Mononuclear cell (primary cell): ENCODE data around the gene PEG3. TPM values are rescaled to one million over a fixed set of nuclear protein-coding genes. Genes with fewer than 3 reads are reported as not detected.

Experiments used
- H3K27me3 ChIP-seq: 2 replicates; pipeline ENCODE4 v1.6.0; 2011; ENCODE audit warnings: low read length, control low read depth; ENCODE audit not compliant: insufficient read depth
- H3K4me1 ChIP-seq: 2 replicates; pipeline ENCODE4 v1.5.1; 2011; ENCODE audit warnings: mild to moderate bottlenecking, low read length, control low read depth; ENCODE audit not compliant: insufficient read depth
- H3K4me3 ChIP-seq: 2 replicates; pipeline ENCODE4 v1.5.1; 2011; ENCODE audit warnings: mild to moderate bottlenecking, low read length, moderate library complexity
- H3K9me3 ChIP-seq: 2 replicates; pipeline ENCODE4 v1.5.1; 2011; ENCODE audit warnings: low read depth, mild to moderate bottlenecking, control low read depth, low read length
- total RNA-seq: library from RNA; depleted of rRNA; stranded (reverse); fragments of >200 nt; gene quantifications from one replicate; pipeline ENCODE4 v1.2.3, GENCODE V29; 2012

PEG3 gene
- total RNA-seq, 1 donor, result under 0.01 TPM

DNA sequence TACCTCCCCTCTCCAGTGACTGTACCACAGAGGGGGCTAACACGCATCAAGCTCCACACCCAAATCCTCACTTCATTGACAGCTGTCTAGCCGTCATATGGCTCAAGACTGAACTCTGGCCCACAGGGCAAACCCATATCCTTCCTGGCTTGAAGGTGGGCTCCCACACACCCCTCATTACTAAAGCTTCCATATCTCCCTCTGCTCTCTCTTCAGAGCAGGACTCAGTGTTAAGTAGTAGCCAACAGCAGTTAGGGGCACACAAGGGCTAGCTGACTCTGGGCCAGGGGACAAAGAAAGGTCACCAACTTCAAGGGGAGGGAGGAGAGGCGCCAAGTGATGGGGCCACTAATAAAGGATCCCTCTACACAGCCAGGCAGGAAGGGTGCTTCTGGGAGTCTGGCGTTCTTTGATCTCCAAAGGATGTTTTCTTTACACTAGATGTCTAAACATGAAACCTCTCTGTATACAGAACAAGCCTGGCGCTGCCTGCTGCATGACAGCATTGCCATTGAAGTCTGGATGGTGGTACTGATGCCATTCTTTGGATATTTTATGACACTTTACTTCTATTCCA is 8.1 kb downstream of the PEG3 start:
- Histone ChIP-seq H3K4me3 (no peak overlapping the region), H3K4me1 (no peaks in the 10 kb centered on the region), H3K27me3 (no peaks in the 10 kb centered on the region), H3K9me3 (no peaks in the 10 kb centered on the region)

DNA sequence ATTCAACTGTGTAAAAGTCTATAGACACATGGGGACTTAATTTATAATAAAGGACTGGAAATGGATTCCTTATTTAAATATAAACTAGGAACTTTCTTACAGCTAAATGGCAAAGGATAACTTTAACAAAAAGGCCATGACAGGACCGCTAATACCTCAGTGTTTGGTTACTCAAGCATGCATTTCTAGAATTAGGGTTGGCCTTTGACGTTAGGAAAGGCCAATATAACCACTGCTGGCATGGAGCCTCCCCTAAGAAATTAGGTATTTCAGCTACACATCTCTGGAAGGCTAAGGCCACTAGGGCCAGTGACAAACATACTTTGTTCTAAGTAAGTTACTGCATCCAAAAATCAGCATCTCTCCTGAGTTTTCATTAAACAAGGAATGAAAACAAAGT is 9.3 kb downstream of the PEG3 start:
- Histone ChIP-seq H3K4me1 (no peaks in the 10 kb centered on the region), H3K4me3 (no peak overlapping the region), H3K27me3 (no peaks in the 10 kb centered on the region), H3K9me3 (no peaks in the 10 kb centered on the region)

DNA sequence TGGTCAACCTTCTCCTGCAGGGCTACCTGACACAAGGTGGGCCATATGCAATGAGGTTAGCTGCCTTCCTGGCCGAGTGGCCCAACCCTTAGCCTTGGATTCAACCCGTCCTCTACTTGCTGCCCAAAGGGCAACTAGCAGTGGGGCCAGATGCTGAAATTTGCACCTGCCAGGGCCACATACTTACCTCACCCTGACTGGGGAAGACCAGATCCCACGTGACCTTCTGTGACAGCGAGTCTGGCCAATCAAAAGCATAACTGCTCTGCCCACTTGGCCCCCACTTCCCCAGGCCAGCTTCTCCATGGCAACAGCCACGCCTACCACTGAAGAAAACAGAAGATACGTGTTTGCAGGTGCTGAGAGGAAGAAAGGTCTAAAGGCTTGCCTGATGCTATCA is 10.9 kb downstream of the PEG3 start:
- H3K4me3 ChIP-seq, result no peak overlapping the region

DNA sequence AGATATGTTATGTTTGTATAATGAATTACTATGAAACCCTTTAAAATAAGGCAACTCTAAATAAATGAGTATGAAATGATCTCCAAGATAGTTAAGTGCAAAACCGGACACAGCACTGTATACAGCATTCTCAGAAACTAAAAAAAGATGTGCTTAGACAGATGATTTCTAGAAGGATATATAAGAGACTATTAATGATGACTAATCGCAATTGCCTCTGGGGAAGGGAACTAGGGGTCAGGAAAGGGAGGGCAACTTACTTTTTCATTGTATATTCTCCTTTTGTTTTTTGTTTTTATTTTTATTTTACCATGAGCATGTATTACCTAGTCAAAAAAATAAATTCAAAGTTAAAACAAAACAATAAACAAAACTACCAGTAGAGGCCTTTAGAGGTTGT is 12.8 kb downstream of the PEG3 start:
- H3K27me3 ChIP-seq, result no peaks in the 10 kb centered on the region
- H3K4me1 ChIP-seq, result no peaks in the 10 kb centered on the region
- H3K9me3 ChIP-seq, result no peaks in the 10 kb centered on the region
- no peak overlapping the region for H3K4me3 ChIP-seq

More for the DNA sequence above, 10.9 kb downstream of the PEG3 start:
- no peaks in the 10 kb centered on the region for H3K4me1 ChIP-seq
- no peaks in the 10 kb centered on the region for H3K9me3 ChIP-seq
- no peaks in the 10 kb centered on the region for H3K27me3 ChIP-seq

DNA sequence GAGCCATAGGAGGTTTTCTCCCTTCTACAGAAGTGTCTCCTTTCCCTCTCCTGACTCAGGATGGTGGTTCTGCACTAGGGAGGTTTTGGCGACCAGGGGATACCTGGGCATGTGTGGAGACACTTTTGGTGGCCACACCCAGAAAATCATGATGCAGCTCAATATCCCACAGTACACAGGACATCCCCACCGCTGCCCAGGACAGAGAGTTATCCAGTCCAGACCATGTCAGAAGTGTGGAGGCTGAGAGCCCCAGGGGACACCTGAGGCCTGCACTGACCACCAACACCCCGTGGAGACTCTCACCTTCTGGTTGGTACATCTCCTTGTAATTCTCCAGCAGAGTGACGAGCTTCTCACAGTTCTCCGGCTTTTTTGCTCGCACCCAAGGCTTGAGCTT is 16.6 kb downstream of the PEG3 start:
- no peaks in the 10 kb centered on the region for H3K4me1 ChIP-seq
- no peak overlapping the region for H3K4me3 ChIP-seq
- no peaks in the 10 kb centered on the region for H3K9me3 ChIP-seq
- H3K27me3 ChIP-seq, result no peaks in the 10 kb centered on the region

DNA sequence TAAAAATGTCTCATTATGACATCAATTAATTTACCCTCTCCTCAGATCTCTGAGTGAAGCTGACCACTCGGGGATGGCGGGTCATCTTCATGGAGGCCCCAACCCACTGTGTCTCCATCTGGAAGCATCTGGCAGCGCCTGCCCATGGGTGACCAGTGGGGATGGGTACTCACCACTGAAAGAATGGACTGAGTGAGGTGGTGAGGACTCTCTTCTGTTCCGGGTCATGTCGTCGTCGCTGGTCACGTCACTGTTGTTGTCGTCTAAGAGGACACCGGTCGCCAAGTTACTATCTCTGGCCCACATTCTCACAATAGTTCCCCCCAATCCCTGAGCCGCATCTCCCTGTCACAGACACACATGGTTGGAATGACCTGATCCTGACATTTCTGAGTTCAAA is 17.1 kb downstream of the PEG3 start:
- Histone ChIP-seq H3K27me3 (no peaks in the 10 kb centered on the region), H3K4me1 (no peaks in the 10 kb centered on the region), H3K9me3 (no peaks in the 10 kb centered on the region)

DNA sequence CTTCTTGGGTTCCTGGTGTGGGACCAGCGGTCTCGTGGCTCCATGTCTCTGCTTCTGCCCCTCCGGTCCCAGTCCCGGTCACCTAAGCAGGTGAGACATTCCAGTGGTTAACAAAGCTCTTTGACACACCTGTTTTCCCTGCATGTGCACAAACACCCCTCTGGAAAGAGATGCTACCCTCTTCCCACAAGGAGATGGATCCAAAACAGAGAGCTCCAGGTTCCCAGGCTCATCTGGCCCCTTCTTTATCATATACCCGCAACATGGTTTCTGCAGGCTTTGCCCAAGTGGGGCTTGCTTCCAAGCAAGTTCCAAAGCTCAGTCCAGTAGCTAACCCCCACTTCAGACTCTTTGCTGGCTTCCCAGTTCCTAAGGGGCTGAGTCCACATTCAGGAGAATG is 17.8 kb downstream of the PEG3 start:
- Histone ChIP-seq H3K4me1 (no peaks in the 10 kb centered on the region), H3K27me3 (no peaks in the 10 kb centered on the region), H3K4me3 (no peak overlapping the region), H3K9me3 (no peaks in the 10 kb centered on the region)

More for the DNA sequence above, 17.1 kb downstream of the PEG3 start:
- H3K4me3 ChIP-seq, result no peak overlapping the region

DNA sequence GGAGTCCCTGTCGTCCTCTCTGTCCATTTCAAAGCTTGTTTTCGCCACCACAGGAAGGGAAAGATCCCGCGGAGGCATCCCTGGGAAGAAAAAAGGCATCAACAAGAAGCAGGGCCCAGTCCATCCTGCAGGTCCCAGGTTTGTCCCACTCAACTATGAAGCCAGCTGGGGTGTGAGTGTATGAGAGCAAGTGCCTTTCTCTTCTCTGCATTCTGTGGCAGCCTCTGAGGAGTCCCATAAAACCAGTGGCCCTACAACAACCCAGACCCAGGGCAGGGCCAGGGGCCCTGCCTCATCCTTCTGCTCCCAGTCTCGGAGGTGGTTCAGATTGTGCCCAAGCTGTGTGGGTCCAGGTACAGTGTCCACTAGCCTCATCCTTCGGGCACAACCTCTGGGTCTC is 18.9 kb downstream of the PEG3 start:
- H3K4me1 ChIP-seq, result no peaks in the 10 kb centered on the region
- H3K27me3 ChIP-seq, result no peaks in the 10 kb centered on the region
- no peak overlapping the region for H3K4me3 ChIP-seq
- H3K9me3 ChIP-seq, result no peaks in the 10 kb centered on the region

DNA sequence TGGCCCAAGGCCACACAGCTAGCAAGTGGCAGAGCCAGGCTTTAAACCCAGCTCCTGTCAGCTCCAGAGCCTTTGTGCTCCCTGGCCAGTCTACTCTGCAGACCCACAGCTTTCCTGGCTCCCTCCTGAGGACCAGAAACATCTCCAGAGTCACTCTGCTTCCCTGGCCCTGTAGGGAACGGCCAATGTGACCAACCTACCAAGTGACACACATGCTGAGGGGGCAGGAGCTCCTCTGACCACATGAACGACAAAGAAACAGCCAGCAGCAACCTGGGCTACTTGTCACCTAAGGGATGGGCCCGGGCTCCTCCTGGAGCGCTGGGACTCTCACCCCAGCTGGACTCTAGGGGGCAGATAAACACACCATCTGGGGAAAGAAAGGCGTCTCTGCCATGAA is 19.3 kb downstream of the PEG3 start:
- Histone ChIP-seq H3K27me3 (no peaks in the 10 kb centered on the region), H3K9me3 (no peaks in the 10 kb centered on the region), H3K4me1 (no peaks in the 10 kb centered on the region), H3K4me3 (no peak overlapping the region)

DNA sequence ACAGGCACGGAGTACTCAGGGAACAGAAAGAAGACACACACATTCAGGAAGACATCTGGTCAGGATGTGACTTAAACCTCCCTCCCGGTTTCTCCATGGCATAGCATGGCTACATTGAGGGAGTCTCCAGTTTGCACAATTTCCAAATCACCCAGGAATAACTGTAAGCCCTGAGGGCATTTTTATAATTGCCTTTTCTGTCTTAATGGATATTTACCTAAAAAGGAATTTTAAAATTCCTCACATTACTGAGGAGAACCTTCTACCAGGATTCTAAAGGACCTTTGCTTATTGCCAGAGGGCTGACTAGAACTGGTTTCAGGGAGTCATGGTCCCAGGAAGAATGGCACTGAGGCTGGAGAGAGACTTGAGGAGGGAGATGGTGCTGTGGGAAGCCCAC is 21.4 kb downstream of the PEG3 start:
- no peaks in the 10 kb centered on the region for H3K27me3 ChIP-seq
- H3K4me3 ChIP-seq, result no peak overlapping the region
- H3K9me3 ChIP-seq, result no peaks in the 10 kb centered on the region
- no peaks in the 10 kb centered on the region for H3K4me1 ChIP-seq

DNA sequence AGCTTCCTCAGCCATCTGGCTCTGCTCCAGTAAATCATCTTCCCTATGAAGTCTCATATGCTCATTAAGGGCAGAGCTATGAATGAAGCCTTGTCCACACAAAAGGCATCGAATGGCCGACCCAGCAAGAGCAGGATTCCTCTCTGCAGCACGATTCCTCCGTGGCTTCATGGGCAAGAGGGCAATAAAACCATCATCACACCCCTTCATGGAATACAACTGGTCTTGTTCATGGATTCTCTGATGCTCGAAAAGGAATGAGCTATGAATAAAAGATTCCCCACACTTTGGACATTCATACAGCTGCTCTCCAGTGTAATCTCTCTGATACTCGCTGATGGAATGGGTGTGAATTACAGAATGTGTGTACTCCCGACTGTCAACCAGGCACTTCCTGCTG is 25.9 kb downstream of the PEG3 start:
- Histone ChIP-seq H3K9me3 (peaks cover 3% of the 10 kb centered on the region), H3K4me1 (no peaks in the 10 kb centered on the region), H3K4me3 (no peak overlapping the region), H3K27me3 (no peaks in the 10 kb centered on the region)

DNA sequence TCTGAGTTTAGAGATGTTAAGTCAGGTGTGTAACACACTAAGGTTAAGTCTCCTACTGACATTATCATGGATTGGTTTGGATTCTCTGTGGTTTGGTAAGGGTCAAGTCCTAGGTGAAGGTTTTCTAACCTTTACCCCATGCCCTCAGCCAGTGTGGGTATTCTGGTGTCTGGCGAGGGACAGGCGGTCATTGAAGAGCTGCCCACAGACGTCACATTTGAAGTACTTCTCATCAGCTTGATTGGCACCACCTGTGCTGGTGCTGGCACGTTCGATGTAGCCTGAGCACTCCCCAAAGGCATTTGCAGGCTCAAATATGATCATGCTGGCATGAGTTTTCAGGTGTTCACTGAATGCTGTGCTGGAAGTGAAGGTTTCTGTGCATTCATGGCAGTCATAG is 27.0 kb downstream of the PEG3 start:
- Histone ChIP-seq H3K4me1 (no peaks in the 10 kb centered on the region), H3K9me3 (peaks cover 6% of the 10 kb centered on the region), H3K4me3 (no peak overlapping the region), H3K27me3 (no peaks in the 10 kb centered on the region)

DNA sequence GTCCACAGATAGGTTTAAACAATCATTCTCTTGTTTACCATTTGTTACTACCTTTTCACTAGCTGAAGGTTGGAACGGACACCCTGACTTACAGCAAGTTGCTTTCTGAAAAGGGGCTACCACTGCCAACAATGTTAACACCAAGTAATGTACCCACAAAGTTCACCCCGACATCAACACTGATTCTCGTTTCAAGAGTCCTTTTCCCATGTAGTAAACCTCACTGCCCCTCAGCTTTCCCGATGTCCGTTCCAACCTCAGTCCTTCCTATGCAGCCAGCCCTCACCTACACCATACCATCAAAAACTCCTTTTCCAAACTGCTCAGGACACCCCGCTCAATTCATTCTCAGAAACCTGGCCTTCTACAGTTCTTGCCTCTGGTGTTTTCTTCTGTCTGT is 29.0 kb downstream of the PEG3 start:
- Histone ChIP-seq H3K27me3 (no peaks in the 10 kb centered on the region), H3K4me3 (no peak overlapping the region), H3K4me1 (no peaks in the 10 kb centered on the region), H3K9me3 (peaks cover 11% of the 10 kb centered on the region)

DNA sequence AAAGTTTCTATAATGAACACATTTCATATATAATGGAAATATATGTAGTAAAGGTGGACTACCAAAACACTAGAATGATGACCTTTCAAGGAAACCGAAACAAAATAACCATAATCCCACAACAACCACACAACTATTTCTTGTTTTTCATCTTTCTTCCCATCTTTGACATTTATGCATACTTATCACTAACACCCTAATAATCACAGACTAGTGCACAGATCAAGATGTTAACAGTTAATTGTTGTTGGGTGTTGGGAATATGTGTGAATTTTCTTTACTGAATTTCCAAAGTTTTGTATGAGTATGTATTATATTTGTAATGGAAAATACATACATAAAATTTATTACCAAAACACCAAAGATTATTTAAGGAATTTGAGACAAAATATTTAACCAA is 30.3 kb downstream of the PEG3 start:
- H3K27me3 ChIP-seq, result no peaks in the 10 kb centered on the region
- H3K4me1 ChIP-seq, result no peaks in the 10 kb centered on the region
- no peak overlapping the region for H3K4me3 ChIP-seq
- peaks cover 18% of the 10 kb centered on the region for H3K9me3 ChIP-seq

DNA sequence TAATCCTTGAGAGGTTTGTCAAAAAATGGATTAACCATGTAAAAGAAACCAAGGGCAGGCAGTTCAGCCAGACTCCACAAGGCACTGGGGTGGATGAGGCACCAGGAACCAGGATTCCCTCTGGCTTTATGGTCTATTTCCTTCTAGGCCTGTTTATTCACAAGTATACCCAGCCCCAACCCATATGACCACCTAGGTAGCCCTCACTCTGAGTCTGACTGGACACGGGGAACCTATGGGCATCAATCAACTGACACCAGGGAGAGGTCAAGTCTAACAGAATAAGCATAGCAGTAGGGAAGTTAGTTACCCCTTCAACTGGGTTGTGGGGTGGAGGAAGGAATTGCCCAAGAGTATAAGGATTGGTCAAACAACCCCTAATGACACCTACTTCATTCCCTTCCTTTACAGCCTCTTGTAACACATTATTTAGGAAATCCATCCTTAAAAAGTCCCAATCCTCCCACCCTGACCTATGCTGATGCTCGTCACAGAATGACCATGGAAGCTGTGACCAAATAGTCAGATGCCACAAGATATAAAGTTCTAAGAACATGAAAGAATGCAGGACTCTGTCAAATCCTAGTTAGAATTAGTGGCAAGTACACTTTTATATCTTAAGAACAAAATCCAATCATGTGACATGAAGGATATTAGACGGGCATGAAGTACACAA is 31.7 kb downstream of the PEG3 start:
- H3K4me3 ChIP-seq, result no peak overlapping the region
- H3K27me3 ChIP-seq, result no peaks in the 10 kb centered on the region
- peaks cover 18% of the 10 kb centered on the region for H3K9me3 ChIP-seq
- H3K4me1 ChIP-seq, result no peaks in the 10 kb centered on the region

DNA sequence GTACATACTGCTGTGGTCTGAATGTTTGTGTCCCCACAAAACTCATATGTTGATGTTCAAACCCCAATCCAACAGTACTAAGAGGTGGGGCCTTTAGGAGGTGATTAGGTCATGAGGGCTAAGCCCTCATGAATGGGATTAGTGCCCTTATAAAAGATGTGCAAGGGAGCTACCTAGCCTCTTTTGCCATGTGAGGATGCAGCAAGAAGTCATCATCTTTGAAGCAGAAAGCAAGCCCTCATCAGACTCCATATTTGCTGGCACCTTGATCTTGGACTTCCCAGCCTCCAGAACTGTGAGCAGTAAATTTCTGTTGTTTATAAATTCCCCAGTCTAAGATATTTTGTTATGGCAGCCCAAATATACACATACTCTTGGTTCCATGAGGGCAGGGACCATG is 33.9 kb downstream of the PEG3 start:
- Histone ChIP-seq H3K9me3 (peaks cover 25% of the 10 kb centered on the region), H3K4me1 (no peaks in the 10 kb centered on the region), H3K27me3 (no peaks in the 10 kb centered on the region), H3K4me3 (no peak overlapping the region)
